Neural cell (in vitro differentiated cells): Measurements from ENCODE around the gene C19orf44.

Experiments
- CTCF ChIP-seq: fragments of 450-650 bp; IDR thresholded peaks from 2 replicates; pipeline ENCODE4 v1.5.1; 2014; ENCODE audit warnings: antibody characterized with exemption, mild to moderate bottlenecking, moderate library complexity; ENCODE audit not compliant: poor library complexity, severe bottlenecking
- EP300 ChIP-seq: fragments of 450-650 bp; conservative IDR thresholded peaks from 2 replicates; pipeline ENCODE4 v1.6.1; 2014; ENCODE audit warnings: antibody characterized with exemption, mild to moderate bottlenecking, moderate library complexity; ENCODE audit not compliant: poor library complexity, severe bottlenecking
- EZH2 ChIP-seq: fragments of 200-600, 300-800 bp; shearing (Covaris generic), sonication (generic); IDR thresholded peaks from 2 replicates; pipeline ENCODE4 v1.6.1; 2014; ENCODE audit warnings: antibody characterized with exemption, low read length, borderline replicate concordance, mild to moderate bottlenecking; ENCODE audit not compliant: insufficient read depth, poor library complexity, severe bottlenecking
- MXI1 ChIP-seq: fragments of 450-650 bp; conservative IDR thresholded peaks from 2 replicates; pipeline ENCODE4 v1.6.1; 2014; ENCODE audit warnings: antibody characterized with exemption, mild to moderate bottlenecking; ENCODE audit not compliant: poor library complexity, severe bottlenecking
- POLR2AphosphoS5 ChIP-seq: IDR thresholded peaks from 2 replicates; pipeline ENCODE4 v1.6.1; 2012
- RAD21 ChIP-seq: fragments of 450-650 bp; conservative IDR thresholded peaks from 2 replicates; pipeline ENCODE4 v1.6.1; 2014; ENCODE audit warnings: antibody characterized with exemption, mild to moderate bottlenecking, moderate library complexity
- REST ChIP-seq: IDR thresholded peaks from 2 replicates; pipeline ENCODE4 v1.6.1; 2012; ENCODE audit warnings: borderline replicate concordance
- TAF1 ChIP-seq: IDR thresholded peaks from 2 replicates; pipeline ENCODE4 v1.6.1; 2012; ENCODE audit warnings: low read depth

- TF ChIP-seq CTCF = no peak
- no peak for TF ChIP-seq EZH2
- TF ChIP-seq TAF1 = no peak
- TF ChIP-seq POLR2AphosphoS5 = no peak
- TF ChIP-seq REST = no peak
- no peak for TF ChIP-seq EP300
- no peak for TF ChIP-seq MXI1
- no peak for TF ChIP-seq RAD21
These were observed 34.6 kb upstream of the C19orf44 start for GRCh38 chr19:16461630-16462051.
